Left lobe of liver (tissue), 2 donors: Measurements from ENCODE around the gene CTIF. TPM values are rescaled to one million over a fixed set of nuclear protein-coding genes. Genes with fewer than 3 reads are reported as not detected.

ENCODE experiments used
- ATAC-seq: fragments of 200-7000 bp; cut with Tn5 transposase; one replicate; pipeline ENCODE4 v1.9.1; 2020; ENCODE audit warnings: mild to moderate bottlenecking, moderate library complexity
- DNase-seq: peaks from one replicate; pipeline ENCODE4 v3.0.0-alpha.2; 2020; ENCODE audit warnings: low spot score
- total RNA-seq: library from RNA; stranded (reverse); gene quantifications from one replicate; pipeline ENCODE4 v1.2.1, GENCODE V29; 2021
- donor health status: DM: no; HTN: no; CAD: no; lungs with moderate emphysema.
- donor health status: DM: no; HTN: yes; CAD: no.

Gene CTIF
- total RNA-seq, 1 donor from 2014 or later: 74.4 TPM

DNA sequence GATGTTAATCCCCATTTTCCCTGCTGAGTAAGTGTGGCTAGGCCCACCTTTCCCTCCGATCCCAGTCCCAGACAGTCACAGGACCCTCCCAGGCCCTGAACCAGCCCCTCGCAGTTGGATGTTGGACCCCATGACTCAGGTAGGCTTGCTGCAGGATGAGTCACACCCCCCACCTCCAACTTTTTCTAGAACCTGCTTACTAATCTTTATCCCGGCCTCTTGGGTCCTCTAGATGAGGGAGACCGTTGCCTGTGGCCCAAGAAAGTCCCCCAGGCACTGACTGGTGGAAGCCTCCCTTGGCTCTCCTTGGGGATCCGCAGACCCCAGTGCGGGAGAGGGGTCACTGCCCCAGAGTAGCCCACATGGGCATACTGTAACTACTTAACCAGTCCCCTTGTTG is 313.5 kb downstream of the CTIF start:
- ATAC-seq (no peak), DNase-seq (no peak)

DNA sequence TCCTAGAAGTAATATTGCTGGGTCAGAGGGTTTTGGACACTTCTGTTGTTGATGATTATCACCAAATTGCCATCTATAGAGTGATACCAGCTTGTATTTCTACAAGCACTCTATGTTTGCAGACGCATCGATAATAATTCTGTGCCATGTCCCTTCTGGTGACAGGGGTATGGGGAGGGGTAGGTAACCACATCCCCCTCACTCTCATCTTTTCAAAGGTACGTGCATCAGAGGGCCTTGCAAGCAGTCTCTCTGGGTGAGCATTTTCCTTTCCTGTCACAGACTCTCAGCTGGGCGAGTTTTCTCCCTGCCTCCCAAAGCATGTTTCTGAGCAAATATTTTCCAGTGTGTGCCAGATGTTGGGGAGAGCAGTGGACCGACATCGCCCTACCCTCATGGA is 314.0 kb downstream of the CTIF start:
- DNase-seq: no peak
- no peak for ATAC-seq

DNA sequence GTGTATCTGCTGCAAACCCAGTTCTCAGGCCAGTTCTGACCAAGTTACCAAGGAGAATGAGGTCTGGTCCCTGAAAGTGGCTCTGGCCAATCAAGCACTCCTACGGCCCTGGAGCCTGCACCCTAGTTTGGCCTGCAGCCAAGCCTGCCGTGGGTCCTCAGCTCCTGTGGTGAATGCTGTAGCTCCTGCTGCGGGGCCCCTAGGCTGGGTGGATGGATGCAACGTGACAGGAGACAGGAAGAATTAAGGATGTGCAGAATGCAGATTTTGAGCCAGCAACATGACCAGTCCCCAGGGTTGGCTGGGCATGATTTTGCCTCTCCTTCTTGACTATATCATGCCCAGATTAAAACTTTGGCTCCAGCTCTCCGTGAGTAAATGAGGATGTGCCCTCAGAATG is 314.8 kb downstream of the CTIF start:
- DNase-seq (no peak), ATAC-seq (no peak)

DNA sequence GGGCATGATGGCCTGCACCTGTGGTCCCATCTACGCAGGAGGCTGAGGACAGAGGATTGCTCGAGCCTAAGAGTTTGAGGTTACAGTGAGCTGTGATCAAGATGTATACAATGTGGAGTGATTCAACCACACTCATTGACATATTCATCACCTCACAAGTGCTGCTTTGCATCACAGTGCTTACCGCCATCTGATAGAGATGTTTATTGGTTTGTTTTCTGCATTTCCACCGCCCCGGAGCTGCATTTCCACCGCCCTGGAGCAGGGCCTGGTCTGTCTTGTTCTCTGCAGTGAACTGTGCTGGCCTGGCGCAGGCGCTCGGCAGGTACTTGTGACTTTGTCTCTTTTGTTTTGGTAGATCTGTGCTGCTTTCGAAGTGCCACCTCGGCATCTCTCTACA is 315.9 kb downstream of the CTIF start:
- ATAC-seq: no peak
- DNase-seq: no peak

DNA sequence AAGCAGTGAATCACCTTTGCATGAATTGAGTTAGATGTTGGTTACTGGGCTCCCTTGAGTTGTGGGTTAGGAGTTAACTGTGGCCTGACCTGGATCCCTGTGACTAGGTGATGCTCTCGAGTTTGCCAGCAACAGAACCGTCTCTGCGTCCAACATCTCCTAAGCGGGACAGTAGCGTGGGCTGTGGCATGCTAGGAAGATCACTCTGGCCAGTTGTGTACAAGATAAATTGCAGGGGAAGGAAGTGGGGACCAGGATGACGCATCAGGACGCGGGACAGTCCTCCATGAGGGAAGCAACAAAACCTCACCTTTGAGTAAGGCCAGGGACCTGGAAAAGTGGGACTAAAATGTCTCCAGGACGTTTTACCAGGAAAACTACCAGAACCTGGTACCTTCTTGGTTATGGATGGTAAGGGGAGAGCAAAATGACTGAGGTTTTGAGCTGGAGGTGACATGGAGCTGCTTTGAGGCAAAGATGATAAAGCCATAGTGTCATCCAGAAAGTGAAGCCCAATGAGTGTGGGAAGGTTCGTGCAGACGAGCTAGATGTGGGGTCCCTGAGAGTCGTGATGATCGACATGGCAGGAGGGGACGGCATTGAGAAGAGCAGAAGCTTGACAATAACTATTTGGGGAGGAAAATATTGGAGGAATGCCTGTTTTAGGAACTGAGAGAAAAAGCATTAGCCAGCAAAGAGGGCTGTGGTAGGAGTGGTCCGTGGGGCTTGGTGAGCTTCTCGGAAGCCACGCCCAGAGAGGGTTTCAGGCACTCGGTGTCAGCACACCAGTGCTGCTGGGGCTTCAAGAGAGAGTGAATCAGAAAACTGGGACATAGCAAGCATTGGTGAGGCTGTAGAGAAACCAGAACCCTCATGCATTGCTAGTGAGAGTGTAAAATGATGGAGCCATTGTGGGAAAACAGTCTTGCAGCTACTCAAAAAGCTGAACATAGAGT is 316.9 kb downstream of the CTIF start:
- ATAC-seq: no peak
- DNase-seq: no peak

DNA sequence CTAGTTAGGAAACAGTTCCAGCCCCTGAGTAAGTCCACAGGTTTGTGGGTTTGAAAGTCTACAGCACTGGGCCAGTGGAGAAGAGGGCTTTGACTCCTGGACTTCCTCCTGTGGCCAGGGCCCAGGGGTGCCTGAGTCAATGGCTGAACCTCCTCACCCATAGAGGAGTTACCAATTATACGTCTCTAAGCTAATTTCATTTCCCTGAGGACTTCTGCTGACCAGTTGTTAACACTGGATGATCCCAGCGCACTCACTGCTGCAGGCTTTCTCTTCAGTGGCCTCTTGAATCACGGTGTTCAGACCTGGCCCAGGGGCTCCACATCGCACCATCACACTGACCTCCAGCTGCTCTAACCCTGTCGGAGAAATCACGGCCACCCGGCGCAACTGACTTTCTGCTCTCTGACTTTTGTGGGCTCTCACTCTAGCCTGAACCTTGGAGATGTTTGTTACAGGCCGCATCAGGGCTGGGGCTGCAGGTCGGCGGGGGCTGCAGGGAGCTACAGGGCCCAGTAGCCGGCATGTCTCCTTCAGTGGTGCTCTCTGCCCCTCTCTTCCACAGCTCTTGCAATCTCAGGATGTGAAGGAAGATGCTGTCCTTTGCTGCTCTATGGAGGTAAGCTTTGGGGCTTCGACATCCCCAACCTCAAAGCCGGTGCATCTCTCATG is 318.3 kb downstream of the CTIF start:
- DNase-seq: no peak
- ATAC-seq: no peak

DNA sequence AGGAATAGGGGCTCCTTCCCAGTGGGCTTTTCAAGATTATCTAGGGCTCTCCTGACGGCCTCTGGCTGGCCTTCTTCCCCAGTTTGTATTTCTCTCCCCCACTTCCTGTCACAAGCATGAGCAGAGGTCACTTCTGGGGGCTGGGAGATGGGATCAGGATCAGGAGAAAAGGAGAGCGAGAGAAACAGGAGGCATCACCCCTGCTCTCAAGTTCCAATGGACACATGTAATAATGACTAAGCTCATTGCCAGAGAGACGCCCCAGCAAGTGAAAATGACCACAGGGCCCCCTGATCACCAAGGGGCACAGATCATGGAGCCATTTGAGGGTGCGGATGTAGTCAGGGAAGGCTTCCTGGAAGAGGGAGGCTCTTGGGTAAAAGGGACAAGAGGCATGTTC is 319.8 kb downstream of the CTIF start:
- no peak for ATAC-seq
- DNase-seq: no peak

DNA sequence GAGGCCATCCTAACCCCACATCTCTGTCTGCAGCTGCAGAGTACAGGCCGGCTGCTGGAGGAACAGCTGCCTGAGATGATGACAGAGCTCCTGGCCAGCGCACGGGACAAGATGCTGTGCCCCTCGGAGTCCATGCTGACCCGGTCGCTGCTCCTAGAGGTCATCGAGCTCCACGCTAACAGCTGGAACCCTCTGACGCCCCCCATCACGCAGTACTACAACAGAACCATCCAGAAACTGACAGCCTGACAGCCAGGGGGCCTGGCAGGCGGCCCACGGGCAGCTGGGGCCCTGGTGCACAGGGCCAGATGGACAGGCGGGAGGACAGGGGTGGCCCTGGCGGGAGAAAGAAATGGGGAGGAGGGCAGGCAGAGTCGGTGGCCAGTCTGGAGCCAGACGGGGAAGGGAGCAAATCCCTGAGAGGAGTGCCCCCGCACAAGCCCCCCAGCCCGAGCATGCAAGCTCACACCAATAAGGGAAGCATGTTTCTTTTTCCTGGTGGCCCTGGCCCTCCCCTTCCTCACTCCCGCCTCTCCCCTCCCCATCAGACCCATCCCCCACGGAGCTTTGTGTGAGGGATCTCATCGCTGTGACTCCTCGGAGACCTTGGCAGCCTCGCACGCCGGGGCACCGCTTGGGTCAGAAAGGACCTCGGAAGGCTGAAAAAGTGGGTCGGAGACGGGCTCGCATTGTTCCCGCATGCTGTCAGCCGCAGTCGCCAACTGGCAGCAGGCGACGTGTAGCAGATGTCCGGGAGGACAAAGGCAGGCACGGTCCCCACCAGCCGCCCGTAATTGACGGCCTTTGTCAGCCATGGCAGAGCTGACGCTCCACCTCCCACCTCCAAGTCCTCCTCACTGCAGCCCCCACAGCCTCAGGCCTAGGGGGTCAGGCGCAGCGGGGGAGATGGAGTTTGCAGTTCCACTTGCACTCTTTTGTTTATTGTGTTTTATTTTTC is 320.8 kb downstream of the CTIF start:
- peak; percentile 12 for ATAC-seq
- DNase-seq: no peak

DNA sequence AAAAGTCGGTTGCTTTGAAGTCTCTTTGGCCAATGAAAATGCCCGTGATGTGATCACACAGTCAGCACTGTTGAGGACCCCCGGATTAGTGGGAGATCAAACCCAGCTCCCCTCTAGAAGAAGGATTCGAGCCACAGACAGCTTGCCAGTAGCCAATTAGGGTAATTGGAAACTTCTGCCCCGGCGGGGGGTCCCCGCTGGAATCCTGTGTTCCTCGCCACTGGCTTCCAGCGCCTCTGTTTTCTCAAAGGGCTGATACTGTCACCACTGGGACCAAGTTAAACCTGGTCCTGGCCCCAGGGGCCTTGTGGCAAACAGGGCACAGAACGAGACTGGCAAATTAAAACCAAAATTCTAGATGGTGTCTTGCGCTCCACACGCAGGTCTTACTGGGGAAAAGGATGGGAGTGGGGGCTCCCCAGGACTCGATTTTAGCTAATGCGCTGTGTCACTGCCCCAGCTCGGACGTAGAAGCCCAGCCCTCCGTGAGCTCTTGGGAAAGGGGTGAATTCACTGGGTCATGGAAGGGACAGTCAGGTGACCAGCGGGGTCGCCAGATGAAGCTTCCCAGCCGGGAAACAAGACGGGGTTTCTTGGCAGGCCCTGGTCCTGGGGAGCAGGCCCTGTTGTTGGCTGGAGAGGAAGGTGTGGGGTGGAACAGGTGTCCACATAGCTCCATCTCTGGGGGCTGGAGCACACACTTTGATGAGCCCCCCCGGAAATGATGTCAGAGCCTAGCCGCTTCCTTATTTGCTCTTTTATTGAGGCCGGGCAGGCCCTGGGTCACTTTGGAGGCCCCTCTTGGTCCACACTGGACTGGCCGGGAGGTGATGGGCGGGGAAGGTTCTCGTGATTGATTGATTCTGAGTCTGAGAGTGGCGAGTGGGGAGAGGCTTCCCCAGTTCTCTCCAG is 321.7 kb downstream of the CTIF start:
- DNase-seq (no peak), ATAC-seq (no peak)

DNA sequence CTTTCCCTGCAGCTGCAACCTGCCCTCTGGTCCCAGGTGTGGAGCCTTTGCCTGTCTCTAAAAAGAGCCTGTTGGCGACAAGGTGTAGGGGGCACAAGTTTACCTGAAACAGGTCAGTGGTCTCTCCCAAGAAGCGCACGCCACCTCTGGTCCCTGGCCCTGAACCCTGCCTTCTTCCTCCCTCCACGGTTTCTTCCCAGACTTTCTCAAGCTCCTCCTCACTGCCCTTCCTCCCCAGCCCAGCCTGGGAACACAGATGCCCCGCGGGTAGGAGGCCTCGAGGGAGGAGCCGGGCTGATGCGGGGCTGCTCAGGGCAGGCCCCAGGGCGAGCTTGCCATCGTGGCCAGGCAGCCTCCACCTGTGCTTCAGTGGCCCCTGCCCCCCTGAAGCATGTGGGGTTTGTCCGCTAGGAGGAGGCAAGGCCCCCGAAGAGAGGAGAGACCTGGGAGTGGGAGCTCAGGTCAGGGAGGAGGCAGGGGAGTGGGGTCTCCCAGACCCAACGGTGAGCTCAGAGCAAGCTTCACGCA is 322.4 kb downstream of the CTIF start:
- DNase-seq (no peak), ATAC-seq (no peak)

DNA sequence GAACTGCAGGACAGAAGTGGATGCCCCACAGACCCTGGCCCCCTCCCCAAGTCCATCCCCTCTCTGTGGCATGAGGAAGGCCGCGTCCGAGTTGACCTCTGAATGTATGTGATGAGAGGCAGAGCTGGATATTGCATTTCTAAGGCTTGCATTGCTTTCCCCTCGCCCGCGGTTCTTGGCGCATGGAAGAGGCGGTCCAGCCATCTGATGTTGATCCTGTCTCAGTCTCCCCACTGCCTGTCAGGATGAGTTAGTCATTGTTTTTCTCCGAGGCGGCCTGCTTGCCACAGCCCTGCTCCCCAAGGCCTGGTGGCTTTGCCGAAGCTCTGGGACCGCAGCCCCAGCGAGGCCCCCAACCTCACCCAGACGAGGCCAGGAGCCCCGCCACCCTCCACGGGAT is 323.3 kb downstream of the CTIF start:
- DNase-seq (no peak), ATAC-seq (no peak)

DNA sequence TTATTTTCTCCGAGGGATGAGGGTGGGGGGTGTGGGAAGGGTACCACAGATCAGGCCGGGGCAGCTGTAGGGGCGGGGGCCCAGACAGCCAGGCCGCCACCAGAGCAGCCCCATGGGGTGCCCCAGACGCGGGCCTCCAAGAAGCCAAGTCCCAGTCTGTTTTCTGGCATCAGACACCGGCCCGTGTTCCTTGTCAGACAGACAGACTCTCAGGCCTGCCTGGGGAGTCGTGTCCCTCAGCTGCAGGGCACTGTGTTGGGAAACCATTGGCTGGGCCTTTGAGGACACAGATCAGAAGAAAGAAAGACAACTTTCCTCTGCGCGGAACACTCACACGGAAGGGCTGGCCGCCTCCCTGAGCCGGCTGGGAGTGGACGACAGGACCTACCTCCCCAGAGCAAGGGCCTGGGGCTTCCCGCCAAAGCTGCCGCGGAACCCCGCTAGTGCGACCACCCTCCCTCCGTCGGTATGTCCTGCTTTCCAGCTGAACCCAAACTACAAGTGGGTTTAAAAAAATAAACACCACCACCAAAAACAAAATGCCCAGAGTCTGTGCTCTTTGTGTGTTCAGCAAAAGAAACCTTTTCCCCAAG is 323.9 kb downstream of the CTIF start:
- ATAC-seq (no peak), DNase-seq (no peak)

DNA sequence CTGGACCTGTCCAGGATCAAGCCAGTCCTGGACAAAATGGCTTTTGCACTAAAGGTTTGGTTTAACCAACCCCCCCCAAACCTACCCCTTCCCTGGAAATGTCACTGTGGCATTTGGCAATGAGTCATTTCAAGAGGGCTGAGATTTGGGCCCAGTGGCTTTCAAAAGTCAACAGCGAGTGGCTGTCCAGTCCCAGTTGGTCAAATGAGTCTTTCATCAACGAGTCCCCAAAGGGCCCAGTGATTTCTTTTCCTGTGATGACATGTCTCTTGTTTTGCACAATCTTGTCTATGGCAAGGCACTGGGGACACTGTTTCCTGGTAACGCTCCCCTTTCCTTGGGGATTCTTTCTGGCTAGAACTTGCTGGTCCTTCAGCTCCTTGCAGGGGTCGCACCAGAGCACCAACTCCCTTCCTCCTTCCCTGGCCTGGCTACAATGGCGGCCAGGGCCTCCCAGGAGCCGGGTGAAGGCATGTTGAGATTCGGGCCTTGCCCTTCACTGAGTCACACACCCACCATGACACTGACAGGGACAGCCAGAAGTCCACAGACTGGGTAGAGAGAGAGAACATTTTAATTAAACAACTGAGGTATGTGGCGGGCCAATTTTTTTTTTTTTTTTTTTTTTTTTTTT is 324.7 kb downstream of the CTIF start:
- ATAC-seq (no peak), DNase-seq (no peak)

DNA sequence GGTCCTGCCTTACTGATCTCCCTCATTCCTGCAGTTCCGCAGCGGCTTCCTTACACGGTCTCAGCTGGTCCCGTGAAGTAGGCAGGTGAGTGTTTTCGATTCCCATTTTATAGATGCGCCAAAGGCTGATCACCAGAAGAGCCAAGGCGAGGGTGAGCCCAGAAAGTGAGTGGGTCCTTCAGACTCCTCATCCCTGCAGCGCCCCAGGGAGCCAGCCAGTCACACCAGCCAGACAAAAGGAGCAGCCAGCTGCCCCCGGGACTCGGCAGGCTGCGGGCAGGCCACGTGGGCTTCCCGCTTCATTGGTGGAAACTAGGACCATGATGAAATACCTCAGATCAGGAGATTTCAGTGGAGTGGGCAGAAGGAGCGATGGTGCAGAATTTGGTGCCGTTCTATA is 326.0 kb downstream of the CTIF start:
- DNase-seq: no peak

DNA sequence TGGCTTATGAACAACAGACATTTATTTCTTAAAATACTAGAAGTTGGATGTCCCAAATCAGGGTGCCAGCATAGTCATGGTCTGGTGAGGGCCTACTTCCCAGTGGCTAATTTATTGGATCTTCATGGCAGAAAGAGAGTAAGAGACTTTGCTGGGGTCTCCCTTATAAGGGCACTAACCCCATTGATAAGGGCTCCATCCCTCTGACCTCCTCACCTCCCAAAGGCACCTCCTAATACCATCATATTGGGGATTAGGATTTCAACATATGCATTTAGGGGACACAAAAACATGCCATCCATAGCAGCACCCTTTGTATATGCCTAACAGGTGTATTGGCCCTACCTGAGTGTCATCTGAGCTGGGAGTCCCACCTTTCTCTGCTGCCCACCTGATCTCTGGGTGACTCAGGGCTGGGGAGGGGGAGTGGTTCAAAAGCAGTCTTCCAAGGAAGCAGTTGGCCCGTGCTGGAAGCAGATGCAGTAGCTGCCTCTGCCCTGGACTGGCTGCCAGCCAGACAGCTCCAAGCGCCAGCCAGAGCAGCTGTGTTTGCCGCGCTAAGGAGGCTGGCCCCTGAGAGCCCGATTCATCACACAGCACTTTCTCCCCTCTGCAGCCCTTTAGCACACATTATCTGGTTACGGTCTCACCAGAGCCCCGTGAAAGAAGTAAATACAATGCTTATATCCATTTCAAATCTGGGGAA is 327.4 kb downstream of the CTIF start:
- DNase-seq: no peak
- peak; percentile 67 for ATAC-seq

More for the DNA sequence above, 326.0 kb downstream of the CTIF start:
- no peak for ATAC-seq

DNA sequence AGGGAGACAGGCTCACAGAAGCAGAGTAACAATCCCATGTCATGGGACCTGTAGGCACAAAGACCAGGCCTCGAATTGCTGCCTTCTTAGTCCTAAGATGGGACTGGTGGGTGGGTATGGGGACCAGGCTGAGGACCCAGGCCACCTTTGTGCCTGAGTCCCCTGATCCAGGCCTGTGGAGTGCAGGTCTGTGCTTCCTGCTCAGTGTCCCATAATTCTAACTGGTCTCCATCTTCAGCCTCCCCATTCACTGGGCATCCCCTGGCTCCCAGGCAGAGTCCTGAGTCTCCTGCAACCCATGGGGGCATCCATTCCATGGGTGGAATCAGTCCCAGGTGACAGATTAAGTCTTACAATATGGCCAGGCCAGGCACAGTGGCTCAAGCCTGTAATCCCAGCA is 328.0 kb downstream of the CTIF start:
- DNase-seq (no peak), ATAC-seq (no peak)

DNA sequence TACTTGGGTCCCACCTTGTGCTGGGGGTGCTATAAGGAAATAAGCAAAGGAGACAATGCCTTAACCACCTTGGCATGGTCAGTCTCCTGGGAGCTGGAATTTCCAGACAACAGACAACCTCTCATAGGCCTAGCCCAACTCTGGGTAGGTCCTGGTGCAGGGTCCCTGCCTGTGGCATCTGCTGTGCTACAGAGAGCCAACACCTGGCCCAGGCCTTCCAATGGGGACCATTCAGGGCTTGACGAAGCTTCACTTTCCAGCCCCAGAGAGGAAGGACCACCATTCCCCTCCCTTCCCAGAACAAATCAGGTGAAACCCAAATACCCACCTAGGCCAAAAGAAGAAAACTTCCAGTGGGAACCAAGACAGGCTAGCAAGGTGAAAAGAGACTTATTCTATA is 329.1 kb downstream of the CTIF start:
- DNase-seq: no peak
- no peak for ATAC-seq
